SK-N-MC (cell line): Measurements from ENCODE around the gene CLNK.

Experiments
- EZH2 ChIP-seq: fragments of 200-600 bp; sonication (generic); IDR thresholded peaks from one replicate; pipeline ENCODE4 v1.6.1; 2017; ENCODE audit warnings: antibody characterized with exemption
- FOXP2 ChIP-seq: optimal IDR thresholded peaks from 2 replicates; pipeline ENCODE3; 2011; ENCODE audit warnings: mild to moderate bottlenecking, moderate library complexity; ENCODE audit not compliant: insufficient read depth; ENCODE audit errors: extremely low read length, control extremely low read depth
- POLR2AphosphoS5 ChIP-seq: IDR thresholded peaks from 2 replicates; pipeline ENCODE4 v1.6.1; 2012; ENCODE audit warnings: mild to moderate bottlenecking, low read depth, low read length, borderline replicate concordance

- TF ChIP-seq POLR2AphosphoS5 (no peak), EZH2 (no peak), FOXP2 (no peak)
Measured at GRCh38 chr4:10619855-10620254, 64.7 kb downstream of the CLNK start.
